ENCODE data around the gene UBA7. TPM values are rescaled to one million over a fixed set of nuclear protein-coding genes. Genes with fewer than 3 reads are reported as not detected.

UBA7 gene
- total and polyA plus RNA-seq, 2 of the 13 experiments (the other 11 are each of a cell fraction or from before 2014, with no cell fraction given) = 9.5 to 16.5 TPM

DNA sequence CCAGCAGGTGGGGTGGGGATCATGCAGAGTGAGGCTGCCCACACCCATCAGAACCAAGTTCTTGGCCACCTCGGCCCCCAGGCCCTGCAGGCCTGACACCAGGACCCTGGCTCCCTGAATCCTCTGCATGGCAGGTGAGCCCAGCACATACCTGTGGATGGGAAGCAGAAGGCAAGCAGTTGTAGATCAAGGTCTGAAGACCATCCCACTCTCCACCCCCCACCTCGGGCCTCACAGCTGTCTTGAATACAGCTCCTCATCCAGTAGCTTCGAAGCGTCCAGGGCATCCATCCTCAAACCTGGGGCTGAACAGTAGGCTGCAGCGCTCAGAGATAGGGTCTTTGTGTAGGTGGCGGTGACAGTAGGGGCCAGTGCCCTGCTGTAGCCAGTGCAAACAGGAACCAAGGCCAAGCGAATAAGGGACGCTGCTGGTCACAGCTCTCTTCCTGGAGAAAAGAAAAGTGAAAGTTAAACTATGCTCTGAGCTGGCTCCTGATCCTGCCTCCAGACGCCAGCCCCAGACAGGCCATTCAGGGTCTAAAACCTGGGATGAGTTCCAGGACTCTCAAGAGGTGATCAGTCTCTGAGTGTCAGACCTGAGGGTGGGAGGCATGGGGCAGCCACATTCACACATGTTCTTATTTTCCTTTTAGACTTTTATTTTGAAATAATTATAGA, at the start of gene UBA7 (continued):
- TF ChIP-seq, protein P1, sequence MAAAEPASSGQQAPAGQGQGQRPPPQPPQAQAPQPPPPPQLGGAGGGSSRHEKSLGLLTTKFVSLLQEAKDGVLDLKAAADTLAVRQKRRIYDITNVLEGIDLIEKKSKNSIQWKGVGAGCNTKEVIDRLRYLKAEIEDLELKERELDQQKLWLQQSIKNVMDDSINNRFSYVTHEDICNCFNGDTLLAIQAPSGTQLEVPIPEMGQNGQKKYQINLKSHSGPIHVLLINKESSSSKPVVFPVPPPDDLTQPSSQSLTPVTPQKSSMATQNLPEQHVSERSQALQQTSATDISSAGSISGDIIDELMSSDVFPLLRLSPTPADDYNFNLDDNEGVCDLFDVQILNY (CRISPR knock-in tag; conservative IDR thresholded peaks at IDR 0.05) = no peak
- TF ChIP-seq ZNF674 (CRISPR knock-in tag; IDR thresholded peaks at IDR 0.05; ENCODE audit: low read depth) (no peak), MZF1 (CRISPR knock-in tag; IDR thresholded peaks at IDR 0.05; ENCODE audit: borderline replicate concordance) (no peak), RCOR2 (CRISPR knock-in tag; IDR thresholded peaks at IDR 0.05) (no peak), MBNL3 (CRISPR knock-in tag; conservative IDR thresholded peaks at IDR 0.05) (no peak), PHF8 (CRISPR knock-in tag; IDR thresholded peaks at IDR 0.05) (peak; percentile 60), MEIS2 (CRISPR knock-in tag; IDR thresholded peaks at IDR 0.05) (peak; percentile 43; the same call in 1 of the 2 replicates), TGIF2 (CRISPR knock-in tag; IDR thresholded peaks at IDR 0.05) (no peak), YEATS4 (CRISPR knock-in tag; IDR thresholded peaks at IDR 0.05; ENCODE audit: borderline replicate concordance) (no peak), ZNF7 (CRISPR knock-in tag; IDR thresholded peaks at IDR 0.05) (no peak), RFX1 (IDR thresholded peaks at IDR 0.05) (no peak), ZSCAN21 (CRISPR knock-in tag; IDR thresholded peaks at IDR 0.05; ENCODE audit: borderline replicate concordance) (no peak), SNRNP70 (IDR thresholded peaks at IDR 0.05; ENCODE audit: low read depth, low read length) (no peak)
- TF ChIP-seq, protein P2, sequence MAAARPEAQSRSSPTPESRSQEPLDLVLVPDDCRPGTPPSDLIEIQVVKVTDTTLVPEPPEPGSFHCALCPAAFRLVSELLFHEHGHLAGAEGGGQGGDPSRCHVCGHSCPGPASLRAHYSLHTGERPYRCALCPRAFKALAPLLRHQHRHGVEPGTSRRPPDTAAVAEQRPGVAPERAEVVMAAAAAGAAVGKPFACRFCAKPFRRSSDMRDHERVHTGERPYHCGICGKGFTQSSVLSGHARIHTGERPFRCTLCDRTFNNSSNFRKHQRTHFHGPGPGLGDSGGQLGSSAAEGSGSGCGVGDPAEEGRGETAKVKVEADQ (CRISPR knock-in tag; IDR thresholded peaks at IDR 0.05; ENCODE audit: borderline replicate concordance) = no peak
- TF ChIP-seq, protein P3, sequence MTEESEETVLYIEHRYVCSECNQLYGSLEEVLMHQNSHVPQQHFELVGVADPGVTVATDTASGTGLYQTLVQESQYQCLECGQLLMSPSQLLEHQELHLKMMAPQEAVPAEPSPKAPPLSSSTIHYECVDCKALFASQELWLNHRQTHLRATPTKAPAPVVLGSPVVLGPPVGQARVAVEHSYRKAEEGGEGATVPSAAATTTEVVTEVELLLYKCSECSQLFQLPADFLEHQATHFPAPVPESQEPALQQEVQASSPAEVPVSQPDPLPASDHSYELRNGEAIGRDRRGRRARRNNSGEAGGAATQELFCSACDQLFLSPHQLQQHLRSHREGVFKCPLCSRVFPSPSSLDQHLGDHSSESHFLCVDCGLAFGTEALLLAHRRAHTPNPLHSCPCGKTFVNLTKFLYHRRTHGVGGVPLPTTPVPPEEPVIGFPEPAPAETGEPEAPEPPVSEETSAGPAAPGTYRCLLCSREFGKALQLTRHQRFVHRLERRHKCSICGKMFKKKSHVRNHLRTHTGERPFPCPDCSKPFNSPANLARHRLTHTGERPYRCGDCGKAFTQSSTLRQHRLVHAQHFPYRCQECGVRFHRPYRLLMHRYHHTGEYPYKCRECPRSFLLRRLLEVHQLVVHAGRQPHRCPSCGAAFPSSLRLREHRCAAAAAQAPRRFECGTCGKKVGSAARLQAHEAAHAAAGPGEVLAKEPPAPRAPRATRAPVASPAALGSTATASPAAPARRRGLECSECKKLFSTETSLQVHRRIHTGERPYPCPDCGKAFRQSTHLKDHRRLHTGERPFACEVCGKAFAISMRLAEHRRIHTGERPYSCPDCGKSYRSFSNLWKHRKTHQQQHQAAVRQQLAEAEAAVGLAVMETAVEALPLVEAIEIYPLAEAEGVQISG (CRISPR knock-in tag; IDR thresholded peaks at IDR 0.05) = peak; percentile 58
- TF ChIP-seq, protein P4, sequence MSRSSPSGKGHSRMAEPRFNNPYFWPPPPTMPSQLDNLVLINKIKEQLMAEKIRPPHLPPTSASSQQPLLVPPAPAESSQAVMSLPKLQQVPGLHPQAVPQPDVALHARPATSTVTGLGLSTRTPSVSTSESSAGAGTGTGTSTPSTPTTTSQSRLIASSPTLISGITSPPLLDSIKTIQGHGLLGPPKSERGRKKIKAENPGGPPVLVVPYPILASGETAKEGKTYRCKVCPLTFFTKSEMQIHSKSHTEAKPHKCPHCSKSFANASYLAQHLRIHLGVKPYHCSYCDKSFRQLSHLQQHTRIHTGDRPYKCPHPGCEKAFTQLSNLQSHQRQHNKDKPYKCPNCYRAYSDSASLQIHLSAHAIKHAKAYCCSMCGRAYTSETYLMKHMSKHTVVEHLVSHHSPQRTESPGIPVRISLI (CRISPR knock-in tag; IDR thresholded peaks at IDR 0.05; ENCODE audit: borderline replicate concordance) = no peak
- TF ChIP-seq, protein P5, sequence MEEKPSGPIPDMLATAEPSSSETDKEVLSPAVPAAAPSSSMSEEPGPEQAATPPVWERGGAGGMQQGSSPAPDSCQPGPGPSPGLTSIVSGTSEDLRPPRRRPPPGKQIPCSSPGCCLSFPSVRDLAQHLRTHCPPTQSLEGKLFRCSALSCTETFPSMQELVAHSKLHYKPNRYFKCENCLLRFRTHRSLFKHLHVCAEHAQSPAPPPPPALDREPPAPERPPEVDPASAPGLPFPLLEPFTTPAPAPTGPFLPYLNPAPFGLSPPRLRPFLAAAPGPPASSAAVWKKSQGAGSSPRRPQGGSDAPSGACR (CRISPR knock-in tag; IDR thresholded peaks at IDR 0.05) = no peak
- TF ChIP-seq, protein P6, sequence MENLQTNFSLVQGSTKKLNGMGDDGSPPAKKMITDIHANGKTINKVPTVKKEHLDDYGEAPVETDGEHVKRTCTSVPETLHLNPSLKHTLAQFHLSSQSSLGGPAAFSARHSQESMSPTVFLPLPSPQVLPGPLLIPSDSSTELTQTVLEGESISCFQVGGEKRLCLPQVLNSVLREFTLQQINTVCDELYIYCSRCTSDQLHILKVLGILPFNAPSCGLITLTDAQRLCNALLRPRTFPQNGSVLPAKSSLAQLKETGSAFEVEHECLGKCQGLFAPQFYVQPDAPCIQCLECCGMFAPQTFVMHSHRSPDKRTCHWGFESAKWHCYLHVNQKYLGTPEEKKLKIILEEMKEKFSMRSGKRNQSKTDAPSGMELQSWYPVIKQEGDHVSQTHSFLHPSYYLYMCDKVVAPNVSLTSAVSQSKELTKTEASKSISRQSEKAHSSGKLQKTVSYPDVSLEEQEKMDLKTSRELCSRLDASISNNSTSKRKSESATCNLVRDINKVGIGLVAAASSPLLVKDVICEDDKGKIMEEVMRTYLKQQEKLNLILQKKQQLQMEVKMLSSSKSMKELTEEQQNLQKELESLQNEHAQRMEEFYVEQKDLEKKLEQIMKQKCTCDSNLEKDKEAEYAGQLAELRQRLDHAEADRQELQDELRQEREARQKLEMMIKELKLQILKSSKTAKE (CRISPR knock-in tag; IDR thresholded peaks at IDR 0.05; ENCODE audit: borderline replicate concordance) = no peak
- TF ChIP-seq, protein P7, sequence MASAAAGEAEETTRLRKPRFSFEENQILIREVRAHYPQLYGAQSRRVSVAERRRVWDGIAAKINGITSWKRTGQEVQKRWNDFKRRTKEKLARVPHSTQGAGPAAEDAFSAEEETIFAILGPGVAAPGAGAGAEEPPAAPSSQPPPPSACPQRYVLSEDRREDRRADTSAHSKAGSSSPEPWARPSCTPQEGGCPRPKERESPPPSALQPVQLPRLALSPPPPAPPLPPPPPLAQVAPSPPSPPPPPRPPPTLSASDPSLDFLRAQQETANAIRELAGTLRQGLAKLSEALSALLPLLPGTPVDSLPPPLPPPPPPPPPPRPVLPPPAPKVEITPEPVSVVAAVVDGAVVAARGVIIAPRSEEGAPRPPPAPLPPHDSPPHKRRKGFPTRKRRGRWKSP (CRISPR knock-in tag; IDR thresholded peaks at IDR 0.05) = no peak

Measured in HepG2 (cell line).